NCI-H446 treated with DMSO at 0.1 percent for 48 hours (cell line): Measurements from ENCODE around the gene GRB10.

Experiments used
- DNase-seq: peaks from one replicate; lab custom pipeline; 2025; lab: John Stamatoyannopoulos, UW

GRB10 gene

GRCh38 chr7:50782375-50783208 is at the start of gene GRB10:
TSS of gene GRB10 (minus strand) at chr7:50782896. CDS start at chr7:50732322, 50,574 bp downstream.
- DNase-seq: no peak

- DNase-seq: no peak
These were observed 46.1 kb upstream of the GRB10 start for GRCh38 chr7:50828801-50829200.

- DNase-seq: no peak
These were observed 45.4 kb upstream of the GRB10 start for GRCh38 chr7:50828116-50828515.

DNA sequence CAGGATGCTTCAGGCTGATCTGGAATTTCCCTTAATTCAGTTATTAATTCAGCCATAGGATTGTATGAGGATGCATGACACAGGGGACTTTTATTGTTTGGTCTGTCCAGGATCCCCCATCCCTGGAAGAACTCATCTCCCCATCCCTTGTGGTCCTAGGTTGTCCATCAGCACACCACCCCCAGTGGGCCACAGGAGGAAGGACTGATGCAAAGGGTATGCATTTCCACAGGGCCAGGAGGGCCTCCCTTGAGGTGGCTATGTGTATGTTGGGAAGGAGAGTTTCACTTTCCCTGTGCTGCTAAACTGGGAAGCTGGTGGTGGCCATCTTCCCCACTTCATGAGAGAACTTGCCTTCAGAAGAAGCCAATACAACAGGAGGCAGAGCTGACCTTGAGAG is 44.6 kb upstream of the GRB10 start:
- no peak for DNase-seq

DNA sequence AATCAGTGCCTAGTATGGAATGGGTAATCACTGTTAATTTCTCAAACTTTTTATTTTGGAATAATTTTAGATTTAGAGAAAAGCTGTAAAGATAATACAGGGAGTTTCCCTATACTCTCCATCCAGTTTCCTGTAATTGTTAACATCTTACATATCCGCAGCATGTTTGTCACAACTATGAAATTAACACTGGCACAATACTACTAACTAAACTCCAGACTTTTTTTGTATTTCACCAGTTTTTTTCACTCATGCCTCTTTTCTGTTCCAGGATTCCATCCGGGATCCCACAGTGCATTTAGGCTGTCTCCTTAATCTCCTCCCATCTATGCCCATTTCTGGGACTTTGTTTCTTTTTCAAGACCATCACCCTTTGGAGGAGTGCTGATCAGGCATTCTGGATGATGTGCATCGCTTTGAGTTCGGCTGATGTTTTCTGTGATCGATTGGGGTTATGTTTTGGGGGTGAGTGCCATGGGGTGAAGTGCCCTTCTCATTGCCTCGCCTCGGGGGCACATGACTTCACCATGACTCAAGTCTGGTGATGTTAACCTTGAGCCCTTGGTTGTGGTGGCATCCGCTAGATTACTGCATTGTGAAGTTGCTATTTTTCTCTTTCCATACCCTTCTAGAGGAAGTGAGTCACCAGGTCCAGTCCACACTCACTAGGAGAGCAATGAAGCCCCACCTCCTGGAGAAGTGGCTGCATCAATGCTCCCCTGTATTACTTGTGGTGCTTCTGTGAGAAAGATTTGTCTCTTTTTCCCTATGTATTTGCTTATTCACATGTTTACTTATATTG is 43.9 kb upstream of the GRB10 start:
- no peak for DNase-seq

DNA sequence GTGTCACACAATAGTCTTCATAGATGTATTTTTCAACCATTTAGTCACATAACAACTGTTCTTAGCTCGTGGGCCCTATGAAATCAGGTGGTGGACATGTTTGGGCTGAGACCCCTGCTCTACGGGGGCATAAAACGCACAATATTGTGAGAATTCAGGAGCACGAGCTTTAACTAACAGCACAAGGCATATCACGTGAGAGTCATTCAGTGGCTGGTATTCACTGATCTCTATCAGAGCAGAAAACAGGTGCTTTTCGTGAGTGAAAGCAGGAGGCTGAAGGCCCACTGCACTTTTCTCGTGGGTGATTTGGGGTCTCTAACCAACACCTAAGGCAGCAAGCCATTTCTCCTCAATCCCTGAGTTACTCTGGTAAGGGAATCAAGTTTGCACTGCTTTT is 42.8 kb upstream of the GRB10 start:
- DNase-seq: no peak

DNA sequence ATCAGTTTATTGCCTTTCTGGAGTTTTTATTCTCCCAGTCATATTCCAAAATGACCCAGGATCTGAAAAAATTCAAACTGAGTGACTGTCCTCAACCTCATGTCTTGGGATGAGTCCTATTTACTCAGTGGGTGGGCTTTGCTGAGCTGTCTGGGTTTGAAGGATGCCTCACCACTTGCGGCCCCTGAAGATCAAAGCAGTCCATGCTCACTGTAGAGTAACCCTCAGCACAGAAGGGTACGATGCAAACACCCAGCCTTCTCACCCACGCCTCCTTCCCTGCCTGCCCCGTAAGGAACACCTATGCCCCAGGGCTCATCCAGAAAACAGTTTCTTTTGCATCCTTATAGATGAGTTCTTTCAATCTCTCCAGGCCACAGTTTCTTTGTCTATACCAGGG is 42.2 kb upstream of the GRB10 start:
- no peak for DNase-seq

- DNase-seq: no peak
These were observed 40.0 kb upstream of the GRB10 start for GRCh38 chr7:50822706-50823105.

DNA sequence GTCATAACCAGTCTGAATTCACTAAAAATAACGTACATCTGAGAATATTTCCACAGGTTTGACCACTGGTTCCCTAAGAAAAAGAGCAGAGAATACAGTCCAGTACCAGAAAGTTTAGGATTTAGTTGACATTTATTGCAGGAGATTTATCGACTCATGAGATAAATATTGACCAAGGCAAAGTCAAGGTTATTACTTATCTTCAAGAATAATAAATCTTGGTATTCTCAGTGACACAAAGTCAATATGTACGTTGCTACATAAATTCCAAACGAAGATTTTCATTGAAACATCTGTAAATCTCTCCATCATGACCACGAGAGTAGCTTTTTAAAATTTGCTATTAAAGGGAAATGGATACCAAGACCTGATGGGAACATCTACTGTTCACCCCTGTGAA is 39.4 kb upstream of the GRB10 start:
- no peak for DNase-seq

DNA sequence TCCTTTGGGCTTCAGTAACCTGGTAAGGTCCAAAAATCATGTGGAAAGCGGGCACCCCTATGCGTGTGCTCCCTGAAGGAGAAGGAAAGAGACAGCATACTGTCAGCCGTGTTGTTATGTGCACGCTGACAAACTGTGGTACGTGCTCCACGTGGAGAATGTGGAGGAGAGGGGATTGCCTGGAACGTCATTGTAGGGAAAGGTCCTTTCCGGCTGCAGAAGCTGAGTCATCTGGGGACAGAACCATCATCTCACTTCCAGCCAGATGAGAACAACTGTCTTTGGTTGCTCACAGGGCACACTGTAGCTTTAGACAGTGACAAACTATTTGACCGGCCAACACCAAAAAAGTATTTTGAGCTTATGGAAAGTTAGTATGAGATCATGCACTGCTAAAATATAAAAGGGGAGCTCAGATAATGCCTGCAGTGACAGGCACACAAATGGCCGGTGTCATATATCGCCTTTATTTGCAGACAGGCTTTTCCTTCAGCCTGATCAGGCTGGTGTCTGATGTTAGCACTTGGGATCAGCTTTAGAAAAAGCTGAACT is 38.8 kb upstream of the GRB10 start:
- DNase-seq: no peak

DNA sequence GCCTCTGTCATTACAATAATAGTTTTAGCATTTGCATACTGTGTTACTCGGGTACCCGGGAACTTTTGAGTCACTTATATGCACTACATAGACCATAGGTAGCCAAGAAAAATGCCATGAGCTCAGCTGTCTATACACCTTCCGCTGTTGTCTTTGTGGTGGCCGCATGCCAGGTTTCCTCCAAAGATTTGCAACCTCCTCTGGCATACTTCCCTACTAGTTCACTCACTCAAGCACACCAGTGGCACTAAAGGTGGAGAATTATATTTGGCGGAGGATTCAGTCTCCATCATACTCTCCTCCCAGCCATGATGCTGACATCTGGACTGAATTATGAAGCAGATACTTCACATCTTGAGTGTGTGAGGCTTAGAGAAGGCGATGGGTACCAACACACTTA is 35.6 kb upstream of the GRB10 start:
- DNase-seq: no peak

DNA sequence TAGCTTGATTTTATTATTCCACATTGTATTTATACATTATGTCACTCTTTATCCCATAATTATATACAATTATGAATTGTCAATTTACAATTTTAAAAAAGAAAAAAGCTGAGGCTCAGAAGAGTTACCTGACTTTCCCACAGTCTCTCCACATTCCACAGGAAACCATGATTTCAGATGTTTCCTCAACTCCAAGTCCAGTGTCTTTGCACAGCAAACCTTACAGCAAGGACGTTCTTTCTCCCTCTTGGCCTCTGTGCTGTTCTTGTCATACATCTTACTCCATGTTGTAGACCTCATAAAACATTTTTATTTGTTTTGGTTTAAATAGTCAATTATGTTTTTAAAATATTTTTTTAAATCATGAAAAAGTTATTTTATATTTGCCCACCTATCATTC is 34.9 kb upstream of the GRB10 start:
- DNase-seq: no peak

DNA sequence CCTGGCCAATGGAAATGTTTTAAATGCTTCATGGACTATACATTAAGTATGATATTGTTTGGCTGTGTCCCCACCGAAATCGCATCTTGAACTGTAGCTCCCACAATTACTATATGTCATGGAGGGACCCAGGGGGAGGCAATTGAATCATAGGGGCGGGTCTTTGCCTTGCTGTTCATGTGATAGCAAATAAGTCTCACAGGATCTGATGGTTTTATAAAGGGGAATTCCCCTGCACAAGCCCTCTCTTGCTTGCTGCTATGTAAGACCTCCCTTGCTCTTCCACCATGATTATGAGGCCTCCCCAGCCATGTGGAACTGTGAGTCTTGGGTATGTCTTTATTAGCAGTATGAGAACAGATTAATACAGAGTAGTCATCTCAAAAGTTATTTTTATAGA is 32.4 kb upstream of the GRB10 start:
- DNase-seq: no peak

DNA sequence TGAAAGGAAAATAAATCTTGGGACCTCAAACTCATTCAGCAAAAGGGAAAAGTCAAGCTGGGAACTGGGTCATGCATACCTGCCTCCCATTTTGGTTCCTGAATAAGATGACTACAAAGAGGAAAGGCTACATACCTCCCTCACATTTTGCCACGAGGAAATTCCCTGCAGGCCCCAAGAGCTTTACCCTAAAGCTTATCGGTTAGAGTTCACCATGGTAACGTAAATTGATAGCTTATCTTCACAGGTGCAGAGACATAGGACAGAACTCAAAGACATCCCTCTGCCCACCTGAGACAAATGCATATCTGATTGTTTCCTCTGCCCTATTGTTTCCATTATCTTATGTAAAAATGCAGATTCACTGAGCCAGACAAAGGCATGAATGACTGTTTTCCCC is 31.5 kb upstream of the GRB10 start:
- no peak for DNase-seq

DNA sequence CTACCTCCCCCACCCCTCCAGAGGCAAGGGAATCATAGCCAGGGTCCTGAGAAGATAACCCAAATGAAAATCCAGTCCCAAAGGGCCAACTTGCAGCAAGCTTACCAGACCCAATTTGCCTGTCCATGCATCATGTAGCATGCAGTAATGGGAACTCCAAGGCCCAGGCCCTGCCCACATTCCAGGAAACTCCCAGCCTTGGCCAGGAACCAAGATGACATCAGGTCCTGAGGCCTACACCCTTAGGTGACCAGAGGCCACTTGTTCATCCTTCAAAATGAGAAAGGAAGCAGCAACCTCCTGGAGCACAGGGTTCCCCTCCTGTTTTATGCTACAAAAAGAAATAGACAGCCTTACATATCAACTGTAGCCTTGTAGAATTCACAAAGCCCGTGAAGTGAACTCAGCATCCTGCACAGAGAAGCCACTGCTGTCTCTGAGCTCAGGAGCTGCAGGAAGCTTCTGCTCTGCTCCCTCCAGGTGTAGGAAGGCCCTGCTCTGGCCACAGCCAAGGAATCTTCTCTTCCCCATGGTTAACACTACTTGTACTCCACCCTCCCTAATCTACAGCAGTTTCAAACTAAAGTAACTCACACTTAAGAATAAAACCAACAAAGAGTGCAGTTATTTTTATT is 30.3 kb upstream of the GRB10 start:
- DNase-seq: no peak

DNA sequence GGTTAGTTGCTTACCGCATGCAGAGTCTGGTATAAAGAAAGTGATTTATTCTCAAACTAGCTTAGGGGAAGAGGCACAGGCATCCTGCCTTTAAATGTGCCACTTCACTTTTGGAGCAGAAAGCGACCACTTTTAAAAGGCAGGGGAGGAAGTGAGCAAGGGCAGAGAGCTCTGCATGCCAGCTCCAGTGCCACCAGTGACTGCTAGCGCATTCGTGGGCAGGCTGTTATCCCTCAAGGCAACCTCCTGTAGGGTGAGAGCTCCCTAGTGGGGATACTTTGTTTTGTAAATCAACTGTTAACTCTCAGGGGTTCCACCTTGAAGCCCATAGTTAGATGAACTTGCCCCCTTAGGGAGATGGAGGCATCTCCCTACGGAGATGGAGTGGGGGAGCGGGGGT is 29.4 kb upstream of the GRB10 start:
- DNase-seq: no peak

DNA sequence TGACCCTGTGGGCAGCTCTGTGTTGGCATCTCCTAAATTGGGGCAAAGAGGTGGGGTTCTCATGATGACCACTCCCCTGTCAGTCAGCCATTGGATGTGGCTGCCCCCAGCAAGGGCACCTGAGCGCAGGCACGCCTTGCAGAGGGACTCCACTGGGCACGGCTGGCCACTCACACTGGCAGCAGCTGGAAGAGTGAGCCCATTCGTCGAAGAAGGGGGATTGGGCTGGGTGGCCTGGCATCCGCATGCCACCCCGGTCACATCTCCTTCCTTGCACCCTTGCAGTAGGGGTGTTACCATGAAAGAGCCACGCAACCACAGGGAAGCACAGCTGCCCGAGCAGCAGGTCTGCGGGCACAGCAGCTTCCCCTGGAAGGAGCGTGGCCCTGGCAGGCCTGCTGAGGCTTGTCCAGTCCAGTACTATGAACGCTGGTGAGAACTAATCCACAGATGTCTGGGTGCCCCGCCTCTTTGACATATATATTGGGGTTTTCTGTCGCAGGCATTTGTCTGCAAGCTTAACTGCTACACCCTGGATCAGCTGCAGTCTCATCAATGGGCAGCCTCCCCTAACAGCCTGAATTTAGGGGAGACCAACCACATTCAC is 25.7 kb upstream of the GRB10 start:
- no peak for DNase-seq

DNA sequence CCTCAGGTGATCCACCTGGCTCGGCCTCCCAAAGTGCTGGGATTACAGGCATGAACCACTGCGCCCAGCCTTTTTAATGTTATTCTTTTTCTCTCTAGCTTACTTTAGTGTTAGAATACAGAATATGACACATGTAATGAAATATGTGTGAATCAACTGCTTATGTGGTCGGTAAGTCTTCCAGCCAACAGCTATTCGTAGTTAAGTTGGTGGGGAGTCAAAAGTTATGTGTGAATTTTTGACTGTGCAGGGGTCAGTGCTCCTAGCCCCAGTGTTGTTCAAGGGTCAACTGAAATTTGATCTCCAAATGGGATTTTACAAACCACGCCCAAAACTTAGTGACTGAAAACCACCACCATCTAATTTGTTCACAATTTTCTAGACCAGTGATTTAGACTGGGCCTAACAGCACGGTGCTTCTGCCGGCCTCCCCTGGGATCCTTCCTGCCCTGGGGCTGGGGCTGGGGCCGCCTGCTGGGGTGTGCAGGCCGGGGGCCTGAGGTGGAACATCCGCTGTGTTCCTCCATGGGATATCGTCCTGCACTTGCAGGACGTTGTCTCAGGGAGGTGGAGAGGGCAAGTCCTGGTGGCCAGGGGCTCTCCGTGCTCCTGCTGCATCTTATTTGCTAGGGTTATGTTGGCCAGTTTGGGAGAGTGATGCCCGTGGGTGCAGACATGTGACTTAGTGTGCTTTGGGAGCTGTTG is 24.5 kb upstream of the GRB10 start:
- DNase-seq: no peak

DNA sequence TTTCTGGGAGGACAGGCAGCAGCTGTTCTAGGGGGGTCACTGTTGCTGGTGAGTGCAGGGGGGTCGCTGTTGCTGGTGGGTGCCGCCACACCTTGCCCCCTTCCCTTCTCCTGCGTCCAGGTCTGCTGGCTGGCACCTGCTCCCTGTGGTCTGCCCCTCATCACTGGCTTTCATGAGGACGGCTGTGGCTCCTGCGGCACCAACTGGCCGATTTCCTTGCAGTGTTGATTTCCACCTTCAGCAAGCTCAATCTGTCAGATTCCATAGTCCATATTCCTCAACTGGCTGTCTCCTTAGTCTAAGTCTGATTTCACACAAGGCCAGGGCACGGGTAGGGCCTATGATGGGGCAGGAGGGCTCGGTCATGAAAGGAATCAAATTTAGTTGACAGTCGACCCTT is 23.4 kb upstream of the GRB10 start:
- DNase-seq: no peak

- DNase-seq: no peak
These were observed 22.9 kb upstream of the GRB10 start for GRCh38 chr7:50805447-50806125.
